RWPE1 (cell line): ENCODE data around the gene WDFY1.

Experiments
- CTCF ChIA-PET: fragments of 350-600 bp; sonication (Branson Sonifier 250); formaldehyde crosslinking; extraction: SDS; loops from one replicate; lab custom pipeline; 2021; lab: Yijun Ruan, JAX
- POLR2A ChIA-PET: fragments of 400-600 bp; formaldehyde crosslinking; extraction: SDS; loops from one replicate; lab custom pipeline; 2020; ENCODE audit warnings: antibody characterized with exemption; ENCODE audit not compliant: low non-redundant PET; lab: Yijun Ruan, JAX
- DNase-seq: peaks from one replicate; pipeline ENCODE4 v3.0.0; 2012; ENCODE audit warnings: low spot score
- H3K27ac ChIP-seq: fragments of 450-650 bp; 2 replicates; pipeline ENCODE4 v1.5.1; 2017
- CTCF ChIP-seq: fragments of 450-650 bp; conservative IDR thresholded peaks from 2 replicates; pipeline ENCODE4 v1.5.1; 2017; ENCODE audit warnings: low read depth, mild to moderate bottlenecking

Gene WDFY1

GRCh38 chr2:223905996-223906395, 39.1 kb downstream of the WDFY1 start:
- CTCF ChIA-PET: no interaction called here
- POLR2A ChIA-PET: no interaction called here
- TF ChIP-seq CTCF: no peak
- no peak for DNase-seq
- H3K27ac ChIP-seq: no peak overlapping the region

- POLR2A ChIA-PET: no interaction called here
- CTCF ChIA-PET: interaction anchor here (0.5 to 0.6 kb wide), 4 partner anchors 12 to 1196 kb away, joined by 3 read pairs; no protein-coding TSS in a partner anchor
Measured at GRCh38 chr2:223901854-223902253, 43.3 kb downstream of the WDFY1 start.

DNA sequence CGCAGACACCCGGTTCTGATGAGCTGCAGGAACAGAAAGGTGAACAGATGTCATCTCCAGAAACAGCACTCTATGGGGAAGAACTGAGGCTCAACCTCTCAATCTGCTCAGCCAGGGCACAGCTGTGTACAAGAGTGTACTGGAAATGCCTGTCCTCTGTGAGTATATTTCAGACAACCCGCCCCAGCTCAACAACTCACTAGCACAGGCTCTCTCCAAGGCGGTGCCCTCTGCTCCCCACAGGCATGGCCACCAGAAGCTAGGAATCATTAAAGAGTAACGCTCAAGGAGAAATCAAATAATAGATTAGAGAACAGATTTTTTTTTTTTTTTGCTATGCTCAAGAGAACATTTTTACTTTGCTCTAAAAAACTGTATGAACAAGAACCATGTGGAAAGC, 43.8 kb downstream of the WDFY1 start:
- DNase-seq: no peak
- TF ChIP-seq CTCF: no peak
- ChIA-PET CTCF (interaction anchor here (0.6 kb wide), 2 partner anchors 13 to 225 kb away, joined by 3 read pairs; no protein-coding TSS in a partner anchor), POLR2A (no interaction called here)
- no peak overlapping the region for H3K27ac ChIP-seq

More at GRCh38 chr2:223901854-223902253, 43.3 kb downstream of the WDFY1 start:
- no peak for DNase-seq
- TF ChIP-seq CTCF: no peak
- H3K27ac ChIP-seq: no peak overlapping the region

- no peak overlapping the region for H3K27ac ChIP-seq
- POLR2A ChIA-PET: no interaction called here
- DNase-seq: no peak
- TF ChIP-seq CTCF: no peak
- CTCF ChIA-PET: interaction anchor here (0.9 kb wide), 1 partner anchor 71 kb away, joined by 5 read pairs; no protein-coding TSS in a partner anchor
Measured at GRCh38 chr2:223900531-223900930, 44.6 kb downstream of the WDFY1 start.

GRCh38 chr2:223900066-223900465, 45.1 kb downstream of the WDFY1 start:
- ChIA-PET POLR2A (no interaction called here), CTCF (interaction anchor here (0.9 kb wide), 1 partner anchor 71 kb away, joined by 5 read pairs; no protein-coding TSS in a partner anchor)
- no peak overlapping the region for H3K27ac ChIP-seq
- no peak for DNase-seq
- TF ChIP-seq CTCF: no peak

GRCh38 chr2:223897669-223898330, 47.3 kb downstream of the WDFY1 start:
- no peak for DNase-seq
- ChIA-PET POLR2A (no interaction called here), CTCF (no interaction called here)
- no peak for TF ChIP-seq CTCF
- H3K27ac ChIP-seq: no peak overlapping the region
